Cerebellar cortex (tissue), 1 donor: Measurements from ENCODE around the gene TSC1.

ENCODE experiments used
- DNase-seq: peaks from one replicate; pipeline ENCODE4 v3.0.0-alpha.2; 2015; ENCODE audit warnings: low spot score

Gene TSC1

DNA sequence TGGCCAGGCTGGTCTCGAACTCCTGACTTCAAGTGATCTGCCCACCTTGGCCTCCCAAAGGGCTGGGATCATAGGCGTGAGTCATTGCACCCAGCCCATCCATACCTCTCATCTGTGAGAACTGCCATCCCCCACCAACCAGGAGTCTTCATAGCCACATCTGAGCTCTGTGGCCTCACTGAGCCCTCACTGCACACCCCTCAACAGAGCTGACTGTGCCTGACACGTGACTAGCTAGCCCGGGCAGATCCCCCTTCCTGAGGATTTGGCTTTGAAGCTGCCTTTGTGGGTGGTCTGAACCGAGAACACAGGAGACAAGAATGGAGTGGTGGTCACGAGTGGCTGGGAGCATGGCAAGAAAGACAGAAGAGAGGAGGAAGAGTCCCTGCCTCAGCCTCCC lies 81.9 kb downstream of the TSC1 start:
- DNase-seq = no peak

GRCh38 chr9:132861666-132862065 lies 82.8 kb downstream of the TSC1 start:
- no peak for DNase-seq

GRCh38 chr9:132858751-132859150 lies 85.7 kb downstream of the TSC1 start:
- DNase-seq = no peak

DNA sequence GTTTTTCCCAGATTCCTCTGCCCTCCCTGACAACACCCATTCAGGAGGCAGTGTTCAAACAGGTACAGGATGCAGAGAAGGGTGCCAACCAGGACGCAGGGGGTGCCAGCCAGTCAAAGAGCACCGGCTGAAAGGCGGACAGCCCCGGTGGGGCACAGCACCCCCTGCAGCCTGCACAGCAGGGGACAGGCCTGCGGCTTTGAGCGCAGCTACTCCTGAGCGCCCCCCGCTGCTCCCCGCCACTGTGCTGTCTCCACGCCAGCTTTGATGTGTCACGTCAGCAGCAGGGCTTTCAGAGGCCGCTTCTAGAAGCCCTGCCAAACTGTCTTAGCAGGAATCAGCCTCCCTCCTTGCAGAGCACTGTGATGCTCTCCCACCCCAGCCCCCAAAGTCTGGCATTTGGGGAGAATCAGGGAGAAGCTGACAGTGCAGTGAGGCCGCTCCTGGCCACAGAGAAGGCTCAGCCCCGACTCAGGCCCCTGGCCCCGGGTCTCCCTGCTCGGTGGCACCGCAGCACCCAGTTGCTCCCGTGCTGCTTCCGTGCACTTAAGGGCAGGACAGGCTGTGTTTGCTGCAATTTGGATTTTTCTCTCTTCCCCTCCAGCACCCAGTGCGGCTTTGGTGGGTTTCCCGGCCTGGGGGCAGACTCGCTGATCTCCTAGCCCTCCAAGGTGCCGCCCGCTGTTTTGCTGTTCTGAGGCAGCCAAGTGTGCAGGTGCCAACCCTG lies 86.6 kb downstream of the TSC1 start:
- peak; percentile 42 for DNase-seq

DNA sequence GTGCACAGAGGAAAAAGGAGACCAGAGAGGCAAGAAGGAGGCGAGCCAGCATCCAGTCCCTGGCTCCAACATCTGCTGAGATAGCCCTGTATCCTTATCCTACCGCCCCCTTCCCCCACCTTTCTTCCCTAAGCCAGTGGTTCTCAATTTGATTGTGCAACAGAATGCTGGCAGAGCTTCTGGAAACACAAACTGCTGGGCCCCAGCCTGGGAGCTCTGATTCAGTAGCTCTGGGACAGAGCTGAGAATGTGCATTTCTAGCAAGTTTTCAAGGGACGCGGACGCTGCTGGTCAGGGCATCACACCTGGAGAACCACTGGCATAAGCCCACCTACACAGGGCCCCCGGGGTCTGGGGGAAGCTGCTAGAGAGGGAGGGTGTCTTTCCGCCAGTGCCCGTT lies 87.4 kb downstream of the TSC1 start:
- no peak for DNase-seq

DNA sequence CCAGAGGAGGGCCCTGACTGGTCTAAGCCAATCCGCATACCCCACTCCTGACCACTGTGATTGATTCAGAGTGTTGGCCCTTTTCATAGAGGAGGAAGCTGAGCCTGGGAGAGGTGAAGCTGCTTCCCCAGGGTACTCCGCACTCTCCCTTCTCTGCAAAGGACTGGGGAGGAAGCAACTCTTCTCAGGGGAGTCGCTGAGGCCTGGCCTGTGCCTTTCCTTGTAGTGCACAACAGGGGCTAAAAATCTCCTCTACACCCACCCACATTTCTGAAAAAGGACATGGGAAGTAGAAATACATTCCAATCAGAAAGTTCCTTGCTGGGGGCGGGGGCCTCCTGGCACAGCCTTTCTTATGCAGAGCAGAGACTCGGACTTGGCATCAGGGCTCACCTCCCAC lies 88.5 kb downstream of the TSC1 start:
- no peak for DNase-seq

GRCh38 chr9:132854832-132855231 lies 89.6 kb downstream of the TSC1 start:
- no peak for DNase-seq

- DNase-seq = no peak
These were observed 90.9 kb downstream of the TSC1 start for GRCh38 chr9:132853482-132853881.

DNA sequence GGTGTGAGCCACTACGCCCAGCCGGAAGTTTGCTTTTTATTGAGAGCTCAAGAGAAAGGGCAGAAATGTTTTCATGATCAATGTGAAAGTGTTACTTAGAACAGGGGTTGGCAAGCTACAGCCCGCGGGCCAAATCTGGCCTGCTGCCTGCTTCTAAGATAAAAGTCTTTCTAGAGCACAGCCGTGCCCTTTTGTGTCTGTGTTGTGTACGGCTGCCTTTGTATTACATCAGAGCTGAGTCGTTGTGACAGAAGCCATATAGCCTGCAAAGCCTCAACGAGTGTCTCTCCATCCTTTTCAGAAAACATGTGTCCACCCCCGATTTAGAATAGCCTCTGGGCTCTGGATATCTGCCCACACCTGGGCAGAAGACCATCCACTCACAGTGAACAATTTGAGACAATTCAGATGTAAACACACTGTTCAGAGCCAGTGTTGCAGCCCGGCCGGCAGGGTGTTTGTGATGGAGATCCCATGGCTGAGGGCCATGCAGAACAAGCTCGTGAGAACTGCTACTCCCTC lies 95.2 kb downstream of the TSC1 start:
- no peak for DNase-seq

DNA sequence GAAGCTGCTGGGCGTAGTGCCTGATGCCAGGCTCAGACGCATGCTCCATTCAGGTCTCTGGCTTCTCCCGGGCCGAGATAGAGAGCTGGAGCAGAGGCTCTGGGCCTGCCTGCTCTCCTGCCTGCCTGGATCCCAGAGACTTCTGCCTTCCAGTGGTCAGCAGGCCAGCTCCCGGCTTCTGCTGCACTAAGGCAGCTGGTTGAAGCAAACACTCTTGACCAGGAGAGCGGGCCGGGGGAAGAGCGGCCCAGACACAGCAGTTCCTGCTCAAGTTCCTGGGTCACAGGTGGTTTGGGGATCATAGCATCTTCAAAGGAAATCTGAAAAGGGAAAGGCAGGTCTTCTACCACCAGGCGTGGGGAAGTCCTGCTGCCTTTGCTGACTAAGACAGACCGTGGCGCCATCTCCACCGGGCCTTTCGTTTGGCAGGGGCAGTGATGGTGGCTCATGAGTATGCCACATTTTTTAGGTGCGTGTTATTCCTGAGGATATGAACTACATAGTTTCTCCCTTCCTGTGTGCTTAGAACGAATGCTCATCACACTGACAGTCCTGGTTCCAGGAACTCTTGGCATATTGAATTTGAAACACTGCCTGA lies 97.4 kb downstream of the TSC1 start:
- DNase-seq = no peak

GRCh38 chr9:132846109-132846917 lies 98.1 kb downstream of the TSC1 start:
- no peak for DNase-seq

DNA sequence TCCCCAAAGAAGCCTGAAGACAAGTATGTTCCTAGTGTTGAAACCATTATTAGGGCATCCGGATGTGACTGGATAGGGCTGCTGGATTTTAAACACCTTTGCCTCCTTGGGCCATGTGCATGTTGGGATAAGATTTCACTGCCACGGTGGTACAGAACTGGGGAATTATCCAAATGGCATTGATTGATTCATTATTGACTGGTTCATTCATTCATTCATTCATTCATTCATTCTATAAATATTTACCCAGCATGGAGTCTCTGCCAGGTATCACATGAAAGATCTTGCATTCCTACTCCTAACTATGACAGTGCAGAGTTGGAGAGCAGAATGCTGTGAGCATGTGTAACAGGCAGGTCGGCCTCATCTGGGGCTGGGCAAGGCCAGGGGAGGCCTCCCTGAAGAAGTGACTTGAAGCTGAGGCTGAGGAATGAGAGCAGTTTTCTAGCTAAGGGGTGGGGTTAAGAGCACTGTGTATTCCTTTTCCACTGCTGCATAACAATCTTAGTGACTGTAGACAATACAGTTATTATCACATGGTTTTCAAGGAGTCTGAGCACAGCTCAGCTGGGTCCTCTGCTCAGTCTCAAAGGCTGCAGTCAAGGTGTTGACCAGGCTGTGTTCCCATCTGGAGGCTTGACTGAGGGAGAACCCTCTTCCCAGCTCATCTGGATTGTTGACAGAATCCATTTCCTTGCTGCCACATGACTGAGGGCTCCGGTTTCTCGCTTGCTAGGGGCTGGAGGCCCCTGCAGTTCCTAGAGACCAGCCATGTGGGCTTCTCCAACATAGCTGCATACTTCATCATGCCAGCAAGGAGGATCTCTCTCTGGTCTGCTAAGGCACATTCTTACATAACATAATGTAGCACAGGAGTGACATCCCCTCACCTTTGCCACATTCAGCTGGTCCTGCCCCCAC lies 102.0 kb downstream of the TSC1 start:
- no peak for DNase-seq
